Panc1 (cell line): ENCODE measurements around the gene C1orf210. TPM values are rescaled to one million over a fixed set of nuclear protein-coding genes. Genes with fewer than 3 reads are reported as not detected.
A peak's percentile ranks its signal among the peaks of the same experiment; 100 is the strongest.

ENCODE experiments used
- ATAC-seq: fragments of 200-7000 bp; cut with Tn5 transposase; 2 replicates; pipeline ENCODE4 v1.9.1; 2020; ENCODE audit warnings: mild to moderate bottlenecking, moderate library complexity
- BruUV-seq: library from RNA; stranded (reverse); fragments of 400-500 nt; replicated peaks from 2 replicates; lab custom pipeline; 2021; lab: Mats Ljungman, UMichigan
- CTCF ChIA-PET: fragments of 300-600 bp; sonication (Branson Sonifier 250); formaldehyde crosslinking; loops from one replicate; lab custom pipeline; 2022; ENCODE audit warnings: antibody characterized with exemption; lab: Charles Lee
- POLR2A ChIA-PET: fragments of 300-600 bp; sonication (Branson Sonifier 250); formaldehyde crosslinking; loops from one replicate; lab custom pipeline; 2022; ENCODE audit warnings: antibody characterized with exemption; lab: Charles Lee
- DNase-seq: peaks from one replicate; pipeline ENCODE4 v3.0.0-alpha.2; 2010; ENCODE audit warnings: low read depth, low spot score
- H3K27ac ChIP-seq: 2 replicates; pipeline ENCODE4 v1.5.1; 2011; ENCODE audit warnings: mild to moderate bottlenecking, low read length, inconsistent platforms
- H3K27me3 ChIP-seq: fragments of 200-500 bp; sonication (Bioruptor generic); 2 replicates; pipeline ENCODE4 v1.6.0; 2014; ENCODE audit warnings: low read length, inconsistent platforms; ENCODE audit not compliant: control insufficient read depth, insufficient read depth
- H3K36me3 ChIP-seq: fragments of 200-500 bp; sonication (Bioruptor generic); 2 replicates; pipeline ENCODE4 v1.5.1; 2014; ENCODE audit warnings: inconsistent platforms, mild to moderate bottlenecking, low read length, moderate library complexity; ENCODE audit not compliant: control insufficient read depth, insufficient read depth
- H3K4me1 ChIP-seq: 2 replicates; pipeline ENCODE4 v1.5.1; 2011; ENCODE audit warnings: inconsistent platforms, mild to moderate bottlenecking, low read length, moderate library complexity; ENCODE audit not compliant: control insufficient read depth, insufficient read depth
- H3K4me3 ChIP-seq, 2 experiments: 2 replicates each; pipeline ENCODE4 v1.5.1; 2011 to 2012; ENCODE audit warnings: low read depth in 2 of 2, low read length in 2 of 2, mild to moderate bottlenecking in 2 of 2, inconsistent platforms in 1 of 2, moderate library complexity in 1 of 2
- H3K9me3 ChIP-seq: fragments of 200-500 bp; sonication (Bioruptor generic); 2 replicates; pipeline ENCODE4 v1.5.1; 2014; ENCODE audit warnings: low read depth, mild to moderate bottlenecking, inconsistent platforms, low read length, moderate library complexity; ENCODE audit not compliant: control insufficient read depth, insufficient read depth
- CTCF ChIP-seq: fragments of 450-650 bp; IDR thresholded peaks from 2 replicates; pipeline ENCODE4 v1.5.1; 2017; ENCODE audit warnings: mild to moderate bottlenecking
- POLR2AphosphoS5 ChIP-seq: IDR thresholded peaks from 2 replicates; pipeline ENCODE4 v1.6.1; 2012; ENCODE audit warnings: mild to moderate bottlenecking, low read depth, low read length, moderate library complexity
- REST ChIP-seq, 2 experiments: IDR thresholded peaks; 2 replicates each; pipeline ENCODE4 v1.6.1; 2011 to 2012; ENCODE audit warnings: low read depth in 2 of 2, control low read depth in 1 of 2, low read length in 1 of 2, mild to moderate bottlenecking in 1 of 2, moderate library complexity in 1 of 2; ENCODE audit not compliant: insufficient read depth in 1 of 2
- SIN3A ChIP-seq: IDR thresholded peaks from 2 replicates; pipeline ENCODE4 v1.6.1; 2012; ENCODE audit warnings: low read depth, mild to moderate bottlenecking, low read length, moderate library complexity, borderline replicate concordance; ENCODE audit not compliant: insufficient read depth
- TCF7L2 ChIP-seq: IDR thresholded peaks from 2 replicates; pipeline ENCODE4 v1.6.1; 2011; ENCODE audit warnings: mild to moderate bottlenecking, low read depth, low read length, inconsistent platforms
- in situ Hi-C: cut with HindIII; loops from 2 replicates; pipeline ENCODE4 v1.10.0; 2016; ENCODE audit warnings: low sequenced_read_pairs, low pct_unique_long_range_greater_than_20kb
- intact Hi-C: fragments of 100-400 bp; cut with micrococcal nuclease; formaldehyde crosslinking; loops from one replicate; pipeline ENCODE4 v1.10.0; 2022; ENCODE audit not compliant: unreplicated experiment
- total RNA-seq: library from RNA; stranded (reverse); gene quantifications from one replicate; pipeline ENCODE4 v1.2.1, GENCODE V29; 2021; ENCODE audit not compliant: unreplicated experiment

C1orf210 gene
- total RNA-seq, 1 experiment from 2014 or later = not detected

GRCh38 chr1:43255438-43256210, 29.8 kb downstream of the C1orf210 start:
- in situ Hi-C loops = no loop called here
- intact Hi-C loops = no loop called here
- Histone ChIP-seq H3K4me1 (no peaks in the 10 kb centered on the region), H3K36me3 (no peaks in the 10 kb centered on the region), H3K4me3 (no peak overlapping the region), H3K9me3 (no peaks in the 10 kb centered on the region; the same call in 1 of the 2 replicates), H3K27me3 (no peaks in the 10 kb centered on the region), H3K27ac (no peak overlapping the region)
- no TSS peak for BruUV-seq
- ATAC-seq (peak; percentile 42; the same call in 1 of the 2 replicates), DNase-seq (no peak)
- TF ChIP-seq SIN3A (no peak), CTCF (no peak), POLR2AphosphoS5 (no peak), TCF7L2 (no peak)
- POLR2A ChIA-PET = no interaction called here
- CTCF ChIA-PET = no interaction called here

GRCh38 chr1:43253876-43254275, 31.5 kb downstream of the C1orf210 start:
- BruUV-seq = no TSS peak
- H3K4me3 ChIP-seq = no peak overlapping the region
- ChIA-PET CTCF (no interaction called here), POLR2A (no interaction called here)
- H3K4me1 ChIP-seq = no peaks in the 10 kb centered on the region
- no peaks in the 10 kb centered on the region for H3K36me3 ChIP-seq
- no peak overlapping the region for H3K27ac ChIP-seq
- in situ Hi-C loops (no loop called here), intact Hi-C loops (no loop called here)
- DNase-seq (no peak), ATAC-seq (no peak)
- no peaks in the 10 kb centered on the region; the same call in 1 of the 2 replicates for H3K9me3 ChIP-seq
- no peaks in the 10 kb centered on the region for H3K27me3 ChIP-seq
- TF ChIP-seq TCF7L2 (no peak), CTCF (no peak), POLR2AphosphoS5 (no peak), SIN3A (no peak)

GRCh38 chr1:43253173-43253572, 32.2 kb downstream of the C1orf210 start:
- Histone ChIP-seq H3K27ac (no peak overlapping the region), H3K4me3 (no peak overlapping the region)
- CTCF ChIA-PET = no interaction called here

More at GRCh38 chr1:43253173-43253572, 32.2 kb downstream of the C1orf210 start:
- DNase-seq = no peak
- in situ Hi-C loops (no loop called here), intact Hi-C loops (no loop called here)
- Histone ChIP-seq H3K4me1 (no peaks in the 10 kb centered on the region), H3K36me3 (no peaks in the 10 kb centered on the region), H3K9me3 (no peaks in the 10 kb centered on the region; the same call in 1 of the 2 replicates), H3K27me3 (no peaks in the 10 kb centered on the region)
- BruUV-seq = no TSS peak
- POLR2A ChIA-PET = no interaction called here
- ATAC-seq = no peak
- TF ChIP-seq CTCF (no peak), TCF7L2 (no peak), POLR2AphosphoS5 (no peak), SIN3A (no peak), REST (IDR thresholded peaks at IDR 0.05; ENCODE audit: insufficient read depth in 1 of 2, low read depth in 2 of 2, low read length in 1 of 2) (no peak)
